ENCODE results near the gene EIF4G3. TPM values are rescaled to one million over a fixed set of nuclear protein-coding genes. Genes with fewer than 3 reads are reported as not detected.
"Not testable (repeated sequence)": the region's sequence is repeated elsewhere in the genome, so short reads cannot be mapped to it uniquely, and the experiment has no call there.

The EIF4G3 gene
- total RNA-seq, 4 donors from 2014 or later, result 24.4 to 57.0 (median 27.9) TPM

DNA sequence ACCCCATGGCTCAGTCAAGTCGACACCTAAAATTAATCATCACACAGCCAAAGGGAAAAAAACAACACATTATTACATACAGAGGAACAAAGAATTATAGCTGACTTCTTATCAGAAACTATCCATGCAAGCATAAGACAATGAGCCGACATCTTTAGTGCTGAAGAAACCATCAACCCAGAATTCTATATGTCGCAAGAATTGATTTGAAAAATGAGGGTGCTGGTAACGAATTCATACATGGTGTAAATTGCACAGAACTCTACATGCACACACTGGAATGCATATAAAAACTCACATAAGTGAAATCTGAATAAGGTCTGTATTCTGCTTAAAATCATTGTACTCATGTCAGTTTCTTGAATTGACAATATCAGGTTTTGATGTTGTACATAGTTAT, 25.0 kb upstream of the EIF4G3 start:
- intact Hi-C loops (cut with DNase I; ENCODE audit: low total_unique reads), result no loop called here
- WGBS, 2 donors, result 85 to 86% methylated on average over 4 of the region's 4 CpGs
- no peak for TF ChIP-seq POLR2A (IDR thresholded peaks at IDR 0.05)
- TF ChIP-seq, protein P1, sequence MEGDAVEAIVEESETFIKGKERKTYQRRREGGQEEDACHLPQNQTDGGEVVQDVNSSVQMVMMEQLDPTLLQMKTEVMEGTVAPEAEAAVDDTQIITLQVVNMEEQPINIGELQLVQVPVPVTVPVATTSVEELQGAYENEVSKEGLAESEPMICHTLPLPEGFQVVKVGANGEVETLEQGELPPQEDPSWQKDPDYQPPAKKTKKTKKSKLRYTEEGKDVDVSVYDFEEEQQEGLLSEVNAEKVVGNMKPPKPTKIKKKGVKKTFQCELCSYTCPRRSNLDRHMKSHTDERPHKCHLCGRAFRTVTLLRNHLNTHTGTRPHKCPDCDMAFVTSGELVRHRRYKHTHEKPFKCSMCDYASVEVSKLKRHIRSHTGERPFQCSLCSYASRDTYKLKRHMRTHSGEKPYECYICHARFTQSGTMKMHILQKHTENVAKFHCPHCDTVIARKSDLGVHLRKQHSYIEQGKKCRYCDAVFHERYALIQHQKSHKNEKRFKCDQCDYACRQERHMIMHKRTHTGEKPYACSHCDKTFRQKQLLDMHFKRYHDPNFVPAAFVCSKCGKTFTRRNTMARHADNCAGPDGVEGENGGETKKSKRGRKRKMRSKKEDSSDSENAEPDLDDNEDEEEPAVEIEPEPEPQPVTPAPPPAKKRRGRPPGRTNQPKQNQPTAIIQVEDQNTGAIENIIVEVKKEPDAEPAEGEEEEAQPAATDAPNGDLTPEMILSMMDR (IDR thresholded peaks at IDR 0.05), result no peak

DNA sequence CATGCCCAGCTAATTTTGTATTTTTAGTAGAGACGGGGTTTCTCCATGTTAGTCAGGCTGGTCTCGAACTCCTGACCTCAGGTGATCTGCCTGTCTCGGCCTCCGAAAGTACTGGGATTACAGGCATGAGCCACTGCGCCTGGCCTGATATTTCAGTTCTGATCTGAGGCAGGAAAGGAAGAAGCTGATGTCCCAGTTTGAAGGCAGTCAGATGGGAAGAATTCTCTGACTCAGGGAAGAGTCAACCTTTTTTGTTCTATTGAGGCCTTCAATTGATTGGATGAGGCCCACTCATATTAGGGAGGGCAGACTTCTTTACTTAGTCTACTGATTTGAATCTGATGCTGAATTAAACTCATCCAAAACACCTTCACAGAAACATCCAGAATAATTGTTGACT, 24.5 kb upstream of the EIF4G3 start:
- DNase-seq (ENCODE audit: low spot score in 2 of 2); intact Hi-C loops (cut with DNase I; ENCODE audit: low total_unique reads); H3K4me3 ChIP-seq (ENCODE audit: low read depth, poor library complexity, severe bottlenecking): not testable (repeated sequence)
- WGBS, 2 donors, result 94 to 96% methylated on average over 5 of the region's 5 CpGs

More for the DNA sequence above, 25.0 kb upstream of the EIF4G3 start:
- no peak overlapping the region for H3K4me3 ChIP-seq (ENCODE audit: low read depth, poor library complexity, severe bottlenecking)
- DNase-seq (ENCODE audit: low spot score in 2 of 2), result no peak

DNA sequence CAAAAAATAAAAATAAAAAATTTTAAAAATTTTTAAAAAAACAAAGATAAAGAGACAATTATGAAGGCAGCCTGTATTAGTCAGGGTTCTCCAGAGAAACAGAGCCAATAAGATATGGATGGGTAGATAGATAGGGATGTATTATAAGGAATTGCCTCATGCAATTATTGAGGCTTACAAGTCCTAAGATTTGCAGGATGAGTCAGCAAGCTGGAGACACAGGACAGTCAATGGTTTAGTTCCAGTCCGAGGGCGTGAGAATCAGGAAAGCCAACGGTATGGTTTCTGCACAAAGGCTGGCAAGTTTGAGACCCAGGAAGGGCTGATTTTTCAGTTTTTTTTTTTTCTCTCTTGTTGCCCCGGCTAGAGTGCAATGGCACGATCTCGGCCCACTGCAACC, 24.1 kb upstream of the EIF4G3 start:
- TF ChIP-seq, protein P1 (IDR thresholded peaks at IDR 0.05), result no peak
- no peak for TF ChIP-seq POLR2A (IDR thresholded peaks at IDR 0.05)
- intact Hi-C loops (cut with DNase I; ENCODE audit: low total_unique reads), result no loop called here
- no peak overlapping the region for H3K4me3 ChIP-seq (ENCODE audit: low read depth, poor library complexity, severe bottlenecking)
- 86 to 87% methylated on average over 6 of the region's 6 CpGs for WGBS, 2 donors
- no peak for DNase-seq (ENCODE audit: low spot score in 2 of 2)

DNA sequence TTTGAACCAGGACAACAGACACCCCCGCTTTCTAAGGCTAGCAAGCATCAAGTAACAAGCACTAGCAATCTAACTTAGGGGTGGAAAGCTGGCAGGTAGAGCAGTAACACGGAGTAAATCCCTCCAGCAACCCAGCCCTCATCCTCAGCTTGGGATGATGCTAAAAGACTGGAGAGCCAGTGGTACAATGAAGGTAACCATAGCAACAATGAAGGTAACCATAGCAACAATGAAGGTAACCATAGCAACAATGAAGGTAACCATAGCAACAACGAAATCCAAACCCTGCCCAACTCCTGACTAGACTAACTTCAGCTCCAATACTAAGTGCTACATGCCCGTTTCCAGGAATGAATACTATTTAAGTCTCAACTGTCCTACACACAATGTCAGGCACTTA, 22.2 kb upstream of the EIF4G3 start:
- 63 to 76% methylated on average over 4 of the region's 4 CpGs for WGBS, 2 donors
- no peak overlapping the region for H3K4me3 ChIP-seq (ENCODE audit: low read depth, poor library complexity, severe bottlenecking)
- intact Hi-C loops (cut with DNase I; ENCODE audit: low total_unique reads), result loop anchor here (10.0 kb wide), 3 partner anchors 214 to 674 kb away; no protein-coding TSS in a partner anchor
- TF ChIP-seq POLR2A (IDR thresholded peaks at IDR 0.05), result no peak
- TF ChIP-seq, protein P1 (IDR thresholded peaks at IDR 0.05), result no peak
- DNase-seq (ENCODE audit: low spot score in 2 of 2), result no peak

DNA sequence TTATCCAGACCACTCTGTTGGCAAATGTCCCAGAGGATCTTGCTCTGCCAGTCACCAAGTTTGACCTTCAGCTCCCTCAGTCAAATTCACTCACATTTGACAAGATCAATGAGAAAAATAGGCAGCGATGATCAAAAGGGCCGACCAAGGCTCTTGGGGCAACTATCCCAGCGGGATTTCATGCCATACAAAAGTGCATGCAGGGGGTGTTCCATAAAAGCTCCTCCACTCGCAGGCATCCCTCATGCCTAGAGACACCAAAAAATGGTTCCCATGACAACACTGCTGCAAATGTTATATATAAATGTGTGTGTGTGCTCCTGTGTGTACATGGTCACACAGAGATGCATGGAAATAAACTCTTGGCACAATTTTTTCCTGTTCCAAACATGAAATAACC, 16.2 kb upstream of the EIF4G3 start:
- intact Hi-C loops (cut with DNase I; ENCODE audit: low total_unique reads), result loop anchor here (10.0 kb wide), 3 partner anchors 208 to 668 kb away; no protein-coding TSS in a partner anchor
- no peak overlapping the region for H3K4me3 ChIP-seq (ENCODE audit: low read depth, poor library complexity, severe bottlenecking)
- no peak for TF ChIP-seq POLR2A (IDR thresholded peaks at IDR 0.05)
- TF ChIP-seq, protein P1 (IDR thresholded peaks at IDR 0.05), result no peak
- 80 to 81% methylated on average over 4 of the region's 4 CpGs for WGBS, 2 donors
- DNase-seq (ENCODE audit: low spot score in 2 of 2), result no peak

DNA sequence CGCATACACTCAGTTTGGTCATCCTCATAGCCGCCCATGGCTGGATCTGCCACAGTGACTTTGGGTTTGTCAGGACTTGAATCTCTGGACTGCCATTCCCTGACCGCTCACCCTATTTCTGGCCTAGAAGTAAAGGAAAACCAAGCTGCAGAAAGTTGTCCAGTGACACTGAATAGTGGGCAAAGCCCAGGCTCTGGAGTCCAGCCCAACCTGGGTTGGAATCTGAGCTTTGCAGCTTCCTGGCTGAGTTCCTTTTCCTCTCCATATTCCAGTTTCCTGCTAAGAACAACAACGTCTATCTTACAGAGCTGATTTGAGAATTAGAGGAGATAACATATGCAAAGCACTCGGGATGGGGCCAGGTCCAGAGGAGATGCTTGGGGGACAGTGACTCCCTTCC, 15.6 kb upstream of the EIF4G3 start:
- 70 to 73% methylated on average over 5 of the region's 5 CpGs for WGBS, 2 donors
- H3K4me3 ChIP-seq (ENCODE audit: low read depth, poor library complexity, severe bottlenecking), result no peak overlapping the region
- DNase-seq (ENCODE audit: low spot score in 2 of 2), result no peak
- intact Hi-C loops (cut with DNase I; ENCODE audit: low total_unique reads), result loop anchor here (10.0 kb wide), 3 partner anchors 207 to 667 kb away; no protein-coding TSS in a partner anchor
- no peak for TF ChIP-seq POLR2A (IDR thresholded peaks at IDR 0.05)
- TF ChIP-seq, protein P1 (IDR thresholded peaks at IDR 0.05), result no peak

DNA sequence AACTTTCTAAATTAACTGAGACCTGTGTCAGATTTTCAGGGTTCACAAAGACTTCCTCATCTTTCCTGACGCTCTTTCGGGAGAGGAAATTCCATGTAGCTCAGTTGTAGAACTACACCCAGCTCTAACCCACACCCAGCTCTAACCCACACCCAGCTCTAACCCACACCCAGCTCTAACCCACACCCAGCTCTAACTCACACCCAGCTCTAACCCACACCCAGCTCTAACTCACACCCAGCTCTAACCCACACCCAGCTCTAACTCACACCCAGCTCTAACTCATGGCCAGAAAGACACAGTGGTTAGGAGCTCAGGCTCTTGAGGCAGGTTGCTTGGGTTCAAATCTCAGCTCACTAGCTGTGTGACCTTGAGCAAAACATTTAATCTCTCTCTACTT, 14.1 kb upstream of the EIF4G3 start:
- not testable (repeated sequence) for DNase-seq (ENCODE audit: low spot score in 2 of 2); H3K4me3 ChIP-seq (ENCODE audit: low read depth, poor library complexity, severe bottlenecking)
- intact Hi-C loops (cut with DNase I; ENCODE audit: low total_unique reads), result loop anchor here (10.0 kb wide), 3 partner anchors 206 to 666 kb away; no protein-coding TSS in a partner anchor
- 20 to 26% methylated on average over 2 of the region's 2 CpGs for whole genome bisulfite sequencing, 2 donors

Data from lower leg skin (tissue), 4 donors.